Parathyroid adenoma (tissue), 2 donors: ENCODE data around the gene ATP11B.

Experiments used
- H2AFZ ChIP-seq: fragments of 300-600 bp; sonication (generic); one replicate; pipeline ENCODE4 v1.7.0; 2017; ENCODE audit warnings: antibody characterized with exemption, mild to moderate bottlenecking
- H3K27ac ChIP-seq: fragments of 300-600 bp; sonication (generic); one replicate; pipeline ENCODE4 v1.7.0; 2017
- H3K27me3 ChIP-seq: fragments of 300-600 bp; sonication (generic); one replicate; pipeline ENCODE4 v1.7.0; 2017; ENCODE audit warnings: low read length; ENCODE audit not compliant: control insufficient read depth, insufficient read depth
- H3K36me3 ChIP-seq: fragments of 300-600 bp; sonication (generic); one replicate; pipeline ENCODE4 v1.7.0; 2017; ENCODE audit warnings: low read length; ENCODE audit not compliant: control insufficient read depth, insufficient read depth
- H3K4me1 ChIP-seq: fragments of 300-600 bp; sonication (generic); one replicate; pipeline ENCODE4 v1.7.0; 2017; ENCODE audit warnings: control low read depth
- H3K4me2 ChIP-seq: fragments of 300-600 bp; sonication (generic); one replicate; pipeline ENCODE4 v1.7.0; 2017; ENCODE audit warnings: low read length
- H3K4me3 ChIP-seq: fragments of 300-600 bp; sonication (generic); one replicate; pipeline ENCODE4 v1.7.0; 2017; ENCODE audit warnings: low read depth, low read length
- H3K79me2 ChIP-seq: fragments of 300-600 bp; sonication (generic); one replicate; pipeline ENCODE4 v1.7.0; 2017; ENCODE audit warnings: control low read depth
- H3K9ac ChIP-seq: fragments of 300-600 bp; sonication (generic); one replicate; pipeline ENCODE4 v1.7.0; 2017; ENCODE audit warnings: mild to moderate bottlenecking
- H3K9me3 ChIP-seq: fragments of 300-600 bp; sonication (generic); one replicate; pipeline ENCODE4 v1.7.0; 2017; ENCODE audit warnings: low read length; ENCODE audit not compliant: control insufficient read depth
- TF ChIP-seq, protein P1 (sequence below): fragments of 300-600 bp; sonication (generic); IDR thresholded peaks from one replicate; pipeline ENCODE4 v1.7.0; 2017; ENCODE audit warnings: antibody characterized with exemption, mild to moderate bottlenecking
- donor health status: primary hyperparathyroidism.

The ATP11B gene

DNA sequence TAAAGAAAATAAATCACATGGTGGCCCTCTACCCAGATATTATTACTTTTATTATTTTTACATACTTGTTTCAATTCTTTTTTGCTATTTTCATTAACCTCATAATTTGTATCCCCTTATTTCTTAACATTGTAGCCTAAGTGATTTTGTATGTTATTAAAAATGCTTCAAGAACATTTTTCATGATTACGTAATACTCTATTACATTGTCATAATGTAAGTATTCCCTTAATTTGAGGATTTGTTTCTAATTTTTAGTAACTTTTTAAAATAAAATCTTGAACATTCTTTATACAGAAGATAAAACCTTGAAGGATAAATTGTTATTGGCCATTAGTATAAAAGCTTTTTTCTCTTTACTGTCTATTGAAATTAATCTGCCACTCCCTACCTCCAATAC lies 98.1 kb downstream of the ATP11B start:
- Histone ChIP-seq H3K9ac (no peak overlapping the region), H3K36me3 (no peaks in the 10 kb centered on the region), H3K27ac (no peak overlapping the region), H3K4me3 (no peak overlapping the region), H2AFZ (no peak overlapping the region), H3K79me2 (no peaks in the 10 kb centered on the region), H3K4me2 (no peak overlapping the region), H3K4me1 (no peaks in the 10 kb centered on the region), H3K9me3 (no peaks in the 10 kb centered on the region), H3K27me3 (no peaks in the 10 kb centered on the region)
- TF ChIP-seq, protein P1, sequence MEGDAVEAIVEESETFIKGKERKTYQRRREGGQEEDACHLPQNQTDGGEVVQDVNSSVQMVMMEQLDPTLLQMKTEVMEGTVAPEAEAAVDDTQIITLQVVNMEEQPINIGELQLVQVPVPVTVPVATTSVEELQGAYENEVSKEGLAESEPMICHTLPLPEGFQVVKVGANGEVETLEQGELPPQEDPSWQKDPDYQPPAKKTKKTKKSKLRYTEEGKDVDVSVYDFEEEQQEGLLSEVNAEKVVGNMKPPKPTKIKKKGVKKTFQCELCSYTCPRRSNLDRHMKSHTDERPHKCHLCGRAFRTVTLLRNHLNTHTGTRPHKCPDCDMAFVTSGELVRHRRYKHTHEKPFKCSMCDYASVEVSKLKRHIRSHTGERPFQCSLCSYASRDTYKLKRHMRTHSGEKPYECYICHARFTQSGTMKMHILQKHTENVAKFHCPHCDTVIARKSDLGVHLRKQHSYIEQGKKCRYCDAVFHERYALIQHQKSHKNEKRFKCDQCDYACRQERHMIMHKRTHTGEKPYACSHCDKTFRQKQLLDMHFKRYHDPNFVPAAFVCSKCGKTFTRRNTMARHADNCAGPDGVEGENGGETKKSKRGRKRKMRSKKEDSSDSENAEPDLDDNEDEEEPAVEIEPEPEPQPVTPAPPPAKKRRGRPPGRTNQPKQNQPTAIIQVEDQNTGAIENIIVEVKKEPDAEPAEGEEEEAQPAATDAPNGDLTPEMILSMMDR = no peak

DNA sequence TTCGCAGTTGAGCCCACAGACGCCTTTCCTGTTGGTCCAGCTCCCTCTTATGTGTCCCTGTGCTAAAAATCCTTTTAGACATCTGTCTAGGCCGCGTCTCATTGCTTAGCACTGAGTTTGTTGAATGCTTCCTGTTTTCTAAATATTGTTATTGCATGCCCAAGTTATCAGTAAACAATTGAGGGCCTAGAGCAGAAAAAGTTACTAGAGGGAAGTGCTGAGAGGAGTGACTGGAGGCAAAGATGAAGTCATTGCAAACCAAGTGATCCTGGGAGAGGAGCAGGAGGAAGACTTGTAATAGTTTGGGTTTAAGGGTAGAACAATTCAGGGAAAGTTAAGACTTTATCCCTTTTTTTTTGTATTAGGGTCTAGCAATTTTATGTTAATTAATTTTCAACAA lies 98.9 kb downstream of the ATP11B start:
- H3K27me3 ChIP-seq = no peaks in the 10 kb centered on the region
- H3K4me3 ChIP-seq = no peak overlapping the region
- no peak overlapping the region for H2AFZ ChIP-seq
- no peaks in the 10 kb centered on the region for H3K9me3 ChIP-seq
- H3K4me2 ChIP-seq = no peak overlapping the region
- TF ChIP-seq, protein P1 = no peak
- H3K27ac ChIP-seq = no peak overlapping the region
- no peaks in the 10 kb centered on the region for H3K79me2 ChIP-seq
- H3K36me3 ChIP-seq = no peaks in the 10 kb centered on the region
- no peaks in the 10 kb centered on the region for H3K4me1 ChIP-seq
- no peak overlapping the region for H3K9ac ChIP-seq

DNA sequence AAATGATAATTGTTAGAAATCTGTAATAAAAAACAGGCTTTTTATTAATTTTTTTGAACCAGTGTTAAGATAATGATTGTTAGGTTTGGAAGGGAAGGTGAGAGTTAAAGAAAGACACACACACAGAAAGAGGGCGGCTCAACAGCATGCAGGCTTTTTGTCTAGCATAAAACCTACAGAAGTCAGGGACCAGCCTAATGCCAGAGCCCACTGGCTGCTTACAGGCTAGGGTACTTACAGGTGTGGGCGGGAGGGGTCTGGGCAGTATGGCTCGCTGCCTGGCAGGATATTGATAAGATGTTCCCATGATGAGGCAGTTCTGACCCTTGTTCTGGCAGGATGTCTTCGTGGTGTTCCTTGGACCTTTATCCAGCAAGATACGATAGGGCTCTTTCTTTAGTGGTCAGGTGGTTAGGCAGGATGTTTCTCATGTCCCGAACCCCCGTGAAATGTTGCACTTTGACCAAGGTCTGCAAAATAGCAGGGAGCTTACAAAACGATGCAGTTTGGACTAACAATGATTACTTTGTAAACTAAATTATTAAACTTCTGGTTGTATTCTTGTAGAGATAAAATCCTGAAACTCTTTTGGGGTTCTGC lies 102.3 kb downstream of the ATP11B start:
- no peak overlapping the region for H3K27ac ChIP-seq
- H3K36me3 ChIP-seq = no peaks in the 10 kb centered on the region
- H3K27me3 ChIP-seq = no peaks in the 10 kb centered on the region
- H3K4me3 ChIP-seq = no peak overlapping the region
- no peaks in the 10 kb centered on the region for H3K9me3 ChIP-seq
- no peak overlapping the region for H3K9ac ChIP-seq
- no peak overlapping the region for H3K4me2 ChIP-seq
- no peaks in the 10 kb centered on the region for H3K79me2 ChIP-seq
- TF ChIP-seq, protein P1 = no peak
- no peaks in the 10 kb centered on the region for H3K4me1 ChIP-seq
- H2AFZ ChIP-seq = no peak overlapping the region

DNA sequence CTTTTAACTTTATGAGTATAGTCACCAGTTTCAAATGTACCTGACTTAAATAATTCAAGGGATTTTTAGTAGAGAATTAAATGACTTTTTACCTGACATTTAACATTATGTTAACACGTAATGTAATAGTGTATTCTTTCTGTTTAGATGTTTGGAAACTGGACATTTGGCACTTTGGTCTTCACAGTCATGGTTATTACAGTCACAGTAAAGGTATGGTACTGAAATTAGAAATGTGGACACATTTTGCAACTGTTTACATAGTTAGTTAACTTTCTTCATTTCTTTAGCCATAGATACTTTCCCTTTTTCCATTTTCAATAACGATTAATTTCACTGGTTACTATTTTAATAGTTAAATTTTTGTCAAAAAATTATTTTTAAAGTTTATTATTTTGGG lies 103.2 kb downstream of the ATP11B start:
- Histone ChIP-seq H2AFZ (no peak overlapping the region), H3K9me3 (no peaks in the 10 kb centered on the region), H3K4me3 (no peak overlapping the region), H3K9ac (no peak overlapping the region), H3K79me2 (no peaks in the 10 kb centered on the region), H3K36me3 (no peaks in the 10 kb centered on the region), H3K27me3 (no peaks in the 10 kb centered on the region), H3K4me1 (no peaks in the 10 kb centered on the region), H3K27ac (no peak overlapping the region), H3K4me2 (no peak overlapping the region)
- TF ChIP-seq, protein P1 = no peak

DNA sequence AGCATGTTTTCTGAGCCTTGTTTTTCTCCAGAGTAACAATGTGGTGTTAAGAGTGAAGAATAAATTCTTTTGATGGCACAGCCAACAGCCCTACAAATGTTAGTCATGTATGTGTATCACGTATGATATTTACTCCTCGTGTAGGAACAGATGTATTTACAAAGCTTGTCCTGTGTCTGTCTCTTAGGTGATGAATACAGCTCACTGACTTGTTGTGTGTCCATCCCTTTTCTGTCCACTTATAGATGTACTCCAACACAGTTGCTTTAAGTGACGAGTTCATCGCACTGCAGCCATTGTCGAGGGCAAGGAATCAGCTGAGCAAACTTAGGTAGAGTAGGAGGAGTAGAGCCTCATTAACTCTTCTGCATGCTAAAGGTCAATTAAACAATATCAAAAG lies 108.9 kb downstream of the ATP11B start:
- no peaks in the 10 kb centered on the region for H3K36me3 ChIP-seq
- H3K79me2 ChIP-seq = no peaks in the 10 kb centered on the region
- TF ChIP-seq, protein P1 = no peak
- H2AFZ ChIP-seq = no peak overlapping the region
- no peak overlapping the region for H3K27ac ChIP-seq
- H3K4me1 ChIP-seq = no peaks in the 10 kb centered on the region
- H3K4me2 ChIP-seq = no peak overlapping the region
- H3K9ac ChIP-seq = no peak overlapping the region
- no peaks in the 10 kb centered on the region for H3K9me3 ChIP-seq
- H3K27me3 ChIP-seq = no peaks in the 10 kb centered on the region
- H3K4me3 ChIP-seq = no peak overlapping the region
